GM12878 (cell line): ENCODE data around the gene RHOG. TPM values are rescaled to one million over a fixed set of nuclear protein-coding genes. Genes with fewer than 3 reads are reported as not detected.

Experiments used
- ATF7 ChIP-seq: fragments of 450-650 bp; IDR thresholded peaks from 2 replicates; pipeline ENCODE4 v1.6.1; 2016; ENCODE audit warnings: low read depth, mild to moderate bottlenecking
- BCLAF1 ChIP-seq: fragments of 450-650 bp; IDR thresholded peaks from 2 replicates; pipeline ENCODE4 v1.6.1; 2017; ENCODE audit warnings: antibody characterized with exemption, mild to moderate bottlenecking, moderate library complexity
- BMI1 ChIP-seq: fragments of 450-650 bp; IDR thresholded peaks from 2 replicates; pipeline ENCODE4 v1.6.1; 2016; ENCODE audit warnings: mild to moderate bottlenecking, moderate library complexity, borderline replicate concordance
- CBFB ChIP-seq: IDR thresholded peaks from 2 replicates; pipeline ENCODE4 v1.6.1; 2016; ENCODE audit warnings: antibody characterized with exemption, low read depth
- CBX5 ChIP-seq: sonication (generic); IDR thresholded peaks from 2 replicates; pipeline ENCODE4 v1.6.1; 2016; ENCODE audit warnings: low read depth, moderate library complexity, mild to moderate bottlenecking, inconsistent platforms
- HDAC6 ChIP-seq: fragments of 200-600 bp; sonication (generic); IDR thresholded peaks from one replicate; pipeline ENCODE4 v1.8.0; 2017; ENCODE audit warnings: antibody characterized with exemption; ENCODE audit not compliant: unreplicated experiment
- IRF3 ChIP-seq: fragments of 450-650 bp; IDR thresholded peaks from 2 replicates; pipeline ENCODE4 v1.6.1; 2014; ENCODE audit warnings: mild to moderate bottlenecking
- IRF4 ChIP-seq: IDR thresholded peaks from 2 replicates; pipeline ENCODE4 v1.6.1; 2011; ENCODE audit warnings: low read depth, low read length
- IRF5 ChIP-seq: fragments of 450-650 bp; IDR thresholded peaks from 2 replicates; pipeline ENCODE4 v1.6.1; 2017; ENCODE audit warnings: borderline replicate concordance
- MYC ChIP-seq: IDR thresholded peaks from 2 replicates; pipeline ENCODE4 v1.6.1; 2011; ENCODE audit warnings: mild to moderate bottlenecking, low read length, moderate library complexity, inconsistent platforms; ENCODE audit not compliant: insufficient read depth, insufficient replicate concordance, insufficient read length, severe bottlenecking
- NFXL1 ChIP-seq: fragments of 450-650 bp; IDR thresholded peaks from 2 replicates; pipeline ENCODE4 v1.6.1; 2017; ENCODE audit warnings: antibody characterized with exemption, mild to moderate bottlenecking, borderline replicate concordance
- PAX5 ChIP-seq: IDR thresholded peaks from 2 replicates; pipeline ENCODE4 v1.6.1; 2011; ENCODE audit warnings: low read depth, low read length, borderline replicate concordance
- PAX8 ChIP-seq: fragments of 450-650 bp; IDR thresholded peaks from 2 replicates; pipeline ENCODE4 v1.6.1; 2017; ENCODE audit warnings: mild to moderate bottlenecking, moderate library complexity
- PBX3 ChIP-seq: IDR thresholded peaks from 2 replicates; pipeline ENCODE4 v1.6.1; 2011; ENCODE audit warnings: mild to moderate bottlenecking, low read depth, low read length, moderate library complexity; ENCODE audit not compliant: insufficient replicate concordance
- POLR2AphosphoS5 ChIP-seq: IDR thresholded peaks from 2 replicates; pipeline ENCODE4 v1.6.1; 2011; ENCODE audit warnings: mild to moderate bottlenecking, low read length, inconsistent platforms
- POU2F2 ChIP-seq: IDR thresholded peaks from 3 replicates; pipeline ENCODE4 v1.6.1; 2011; ENCODE audit warnings: low read depth, mild to moderate bottlenecking, low read length, borderline replicate concordance
- RAD51 ChIP-seq: fragments of 450-650 bp; IDR thresholded peaks from 2 replicates; pipeline ENCODE4 v1.6.1; 2016; ENCODE audit warnings: moderate library complexity, mild to moderate bottlenecking, inconsistent platforms
- SIN3A ChIP-seq: IDR thresholded peaks from 2 replicates; pipeline ENCODE4 v1.6.1; 2012; ENCODE audit warnings: low read depth, low read length, improper control_type of control experiment
- SMAD1 ChIP-seq: fragments of 450-650 bp; IDR thresholded peaks from 2 replicates; pipeline ENCODE4 v1.6.1; 2018; ENCODE audit warnings: mild to moderate bottlenecking, low read depth; ENCODE audit not compliant: partially characterized antibody
- SMARCA5 ChIP-seq: fragments of 450-650 bp; IDR thresholded peaks from 2 replicates; pipeline ENCODE4 v1.6.1; 2017; ENCODE audit warnings: mild to moderate bottlenecking
- SREBF2 ChIP-seq: IDR thresholded peaks from 2 replicates; pipeline ENCODE4 v1.6.1; 2012; ENCODE audit warnings: mild to moderate bottlenecking, low read length
- TCF3 ChIP-seq: IDR thresholded peaks from 2 replicates; pipeline ENCODE4 v1.6.1; 2012; ENCODE audit warnings: low read depth, mild to moderate bottlenecking, low read length, borderline replicate concordance; ENCODE audit not compliant: insufficient read depth
- YBX1 ChIP-seq: fragments of 450-650 bp; IDR thresholded peaks from 2 replicates; pipeline ENCODE4 v1.6.1; 2016; ENCODE audit warnings: antibody characterized with exemption
- ZNF217 ChIP-seq: fragments of 450-650 bp; IDR thresholded peaks from 2 replicates; pipeline ENCODE4 v1.6.1; 2017; ENCODE audit warnings: antibody characterized with exemption, mild to moderate bottlenecking
- ZNF24 ChIP-seq: fragments of 450-650 bp; IDR thresholded peaks from 2 replicates; pipeline ENCODE4 v1.6.1; 2017; ENCODE audit warnings: antibody characterized with exemption, mild to moderate bottlenecking
- ZNF274 ChIP-seq: IDR thresholded peaks from one replicate; pipeline ENCODE4 v1.8.0; 2011; ENCODE audit not compliant: insufficient read length, insufficient read depth
- ZSCAN29 ChIP-seq: fragments of 450-650 bp; IDR thresholded peaks from 2 replicates; pipeline ENCODE4 v1.6.1; 2017; ENCODE audit warnings: mild to moderate bottlenecking, moderate library complexity
- polyA plus RNA-seq, 11 experiments: library from polyadenylated mRNA; depleted of rRNA in 4 of 11; unstranded in 6 of 11; stranded (reverse) in 5 of 11; fragments of >200 nt; fragmentation: Nextera tagmentation in 4 of 11; fragmentation: Illumina TruSeq in 1 of 11; extraction: Ambion mirVana in 4 of 11; extraction: Trizol in 1 of 11; gene quantifications; 1 replicate in 1 of 11; 2 replicates in 10 of 11; pipeline versions ENCODE4 v1.2.1 to v1.2.3, GENCODE V29; 2011 to 2016; ENCODE audit warnings: inconsistent platforms in 2 of 11, missing spikeins in 2 of 11, low read depth in 1 of 11
- total RNA-seq, 4 experiments: library from RNA; depleted of rRNA in 3 of 4; stranded (reverse); fragments of >200 nt in 3 of 4; fragmentation: Illumina TruSeq in 1 of 4; extraction: Trizol in 1 of 4; gene quantifications; 2 replicates each; pipeline versions ENCODE4 v1.2.1 to v1.2.3, GENCODE V29; 2013 to 2021

The RHOG gene
- total and polyA plus RNA-seq, 10 of the 15 experiments (the other 5 are each of a cell fraction or from before 2014, with no cell fraction given): 16.0 to 172 (median 94.8) TPM

- TF ChIP-seq ZSCAN29: no peak
- no peak for TF ChIP-seq IRF5
- TF ChIP-seq SIN3A: no peak
- peak; percentile 16; the same call in 1 of the 2 replicates for TF ChIP-seq RAD51
- TF ChIP-seq NFXL1: no peak
- no peak for TF ChIP-seq SMAD1
- no peak for TF ChIP-seq CBX5
- TF ChIP-seq ATF7: peak; percentile 92
- TF ChIP-seq PBX3: no peak
- TF ChIP-seq POU2F2: no peak
- TF ChIP-seq YBX1: no peak
- TF ChIP-seq ZNF24: no peak
- TF ChIP-seq MYC: no peak
- no peak for TF ChIP-seq TCF3
- TF ChIP-seq SREBF2: no peak
- TF ChIP-seq PAX8: no peak
- peak; percentile 22; the same call in 1 of the 2 replicates for TF ChIP-seq SMARCA5
- peak; percentile 72; the same call in 1 of the 2 replicates for TF ChIP-seq BCLAF1
- no peak for TF ChIP-seq HDAC6
- TF ChIP-seq POLR2AphosphoS5: peak; percentile 46
- TF ChIP-seq IRF4: no peak
- no peak for TF ChIP-seq CBFB
- no peak for TF ChIP-seq ZNF217
- TF ChIP-seq ZNF274: no peak
- TF ChIP-seq PAX5: no peak
- no peak for TF ChIP-seq IRF3
- TF ChIP-seq BMI1: no peak
Measured at GRCh38 chr11:3854660-3854976, 13.9 kb upstream of the RHOG start (continued).
